PFSK-1 (cell line): ENCODE data around the gene NHLRC1.

ENCODE experiments used
- FOXP2 ChIP-seq: optimal IDR thresholded peaks from 2 replicates; pipeline ENCODE3; 2011; ENCODE audit warnings: borderline replicate concordance, control low read depth, inconsistent platforms; ENCODE audit not compliant: insufficient read depth; ENCODE audit errors: extremely low read length, extremely low read depth
- POLR2AphosphoS5 ChIP-seq: IDR thresholded peaks from 2 replicates; pipeline ENCODE4 v1.6.1; 2012; ENCODE audit warnings: low read depth, mild to moderate bottlenecking, control low read depth, low read length, moderate library complexity
- REST ChIP-seq, 2 experiments: IDR thresholded peaks; 2 replicates each; pipeline versions ENCODE4 v1.6.1 to v1.8.0; 2011 to 2012; ENCODE audit warnings: low read depth in 2 of 2, low read length in 2 of 2, control low read depth in 1 of 2, inconsistent platforms in 1 of 2, mild to moderate bottlenecking in 1 of 2, moderate library complexity in 1 of 2; ENCODE audit not compliant: insufficient read depth in 1 of 2
- SIN3A ChIP-seq: IDR thresholded peaks from 2 replicates; pipeline ENCODE4 v1.6.1; 2012; ENCODE audit warnings: mild to moderate bottlenecking, low read length, moderate library complexity, borderline replicate concordance; ENCODE audit not compliant: insufficient read depth
- TAF1 ChIP-seq: IDR thresholded peaks from 2 replicates; pipeline ENCODE4 v1.6.1; 2012; ENCODE audit warnings: low read length, control low read depth, borderline replicate concordance; ENCODE audit not compliant: insufficient read depth

Gene NHLRC1

DNA sequence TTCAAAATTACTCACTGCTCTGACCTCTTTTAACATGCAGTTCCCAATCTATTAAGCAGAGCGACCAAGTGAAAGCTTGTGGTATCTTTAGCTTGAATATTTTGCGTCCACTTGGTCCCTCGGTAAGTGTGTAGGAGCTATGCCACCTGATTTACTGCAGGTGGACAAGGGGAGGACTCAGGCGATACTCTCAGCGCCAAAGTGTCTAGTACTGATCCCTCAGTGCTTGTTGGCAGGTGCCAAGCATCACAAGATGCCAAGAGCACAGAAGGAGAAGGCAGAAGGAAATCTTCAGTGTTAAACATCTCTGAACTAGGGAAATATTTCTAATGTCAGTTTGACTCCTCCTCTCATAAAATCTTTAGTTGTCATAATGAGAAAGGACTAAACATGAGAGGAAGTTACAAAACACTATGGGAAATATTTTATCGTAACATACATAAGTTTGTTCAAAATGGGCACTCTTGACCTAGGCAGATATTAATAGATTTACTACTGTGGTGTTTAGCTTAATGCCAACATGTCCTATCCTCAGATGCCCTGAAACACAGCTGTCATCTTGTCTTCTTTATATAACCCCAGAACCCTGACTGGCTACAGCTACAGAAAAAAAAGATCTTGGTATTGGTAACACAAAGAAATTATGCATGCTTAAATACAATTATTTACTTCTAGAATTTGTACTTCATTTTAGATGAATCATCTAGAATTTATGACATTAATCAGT is 19.5 kb downstream of the NHLRC1 start:
- TF ChIP-seq FOXP2 (no peak), REST (IDR thresholded peaks at IDR 0.05; ENCODE audit: insufficient read depth in 1 of 2, low read depth in 2 of 2, low read length in 2 of 2) (no peak), TAF1 (no peak), SIN3A (no peak), POLR2AphosphoS5 (no peak)

GRCh38 chr6:18101873-18102272 is 20.6 kb downstream of the NHLRC1 start:
- TF ChIP-seq SIN3A, result no peak
- no peak for TF ChIP-seq FOXP2
- no peak for TF ChIP-seq TAF1
- TF ChIP-seq POLR2AphosphoS5, result no peak
- no peak for TF ChIP-seq REST (IDR thresholded peaks at IDR 0.05; ENCODE audit: insufficient read depth in 1 of 2, low read depth in 2 of 2, low read length in 2 of 2)

GRCh38 chr6:18101271-18101670 is 21.2 kb downstream of the NHLRC1 start:
- TF ChIP-seq TAF1 (no peak), POLR2AphosphoS5 (no peak), REST (IDR thresholded peaks at IDR 0.05; ENCODE audit: insufficient read depth in 1 of 2, low read depth in 2 of 2, low read length in 2 of 2) (no peak), SIN3A (no peak), FOXP2 (no peak)

- no peak for TF ChIP-seq SIN3A
- no peak for TF ChIP-seq REST (IDR thresholded peaks at IDR 0.05; ENCODE audit: insufficient read depth in 1 of 2, low read depth in 2 of 2, low read length in 2 of 2)
Measured at GRCh38 chr6:18100296-18100695, 22.2 kb downstream of the NHLRC1 start.

GRCh38 chr6:18099511-18099910 is 23.0 kb downstream of the NHLRC1 start:
- no peak for TF ChIP-seq POLR2AphosphoS5
- no peak for TF ChIP-seq TAF1
- no peak for TF ChIP-seq SIN3A
- no peak for TF ChIP-seq FOXP2
- TF ChIP-seq REST (IDR thresholded peaks at IDR 0.05; ENCODE audit: insufficient read depth in 1 of 2, low read depth in 2 of 2, low read length in 2 of 2), result no peak
